Esophagus squamous epithelium (tissue), 4 donors: ENCODE data around the gene EDEM3.

ENCODE experiments used
- POLR2A ChIP-seq, 4 donors: fragments of 450-650 bp; IDR thresholded peaks; one replicate each; pipeline ENCODE4 v1.6.1; 2017; ENCODE audit warnings: antibody characterized with exemption in 4 of 4, mild to moderate bottlenecking in 4 of 4, moderate library complexity in 3 of 4
- TF ChIP-seq, protein P1 (sequence below), 6 experiments: fragments of 450-650 bp in 4 of 6; fragments of 200-600 bp in 2 of 6; sonication (generic) in 2 of 6; IDR thresholded peaks; one replicate each; pipeline ENCODE4 v1.5.1; 2016 to 2019; ENCODE audit warnings: antibody characterized with exemption in 6 of 6, mild to moderate bottlenecking in 4 of 6, moderate library complexity in 4 of 6

DNA sequence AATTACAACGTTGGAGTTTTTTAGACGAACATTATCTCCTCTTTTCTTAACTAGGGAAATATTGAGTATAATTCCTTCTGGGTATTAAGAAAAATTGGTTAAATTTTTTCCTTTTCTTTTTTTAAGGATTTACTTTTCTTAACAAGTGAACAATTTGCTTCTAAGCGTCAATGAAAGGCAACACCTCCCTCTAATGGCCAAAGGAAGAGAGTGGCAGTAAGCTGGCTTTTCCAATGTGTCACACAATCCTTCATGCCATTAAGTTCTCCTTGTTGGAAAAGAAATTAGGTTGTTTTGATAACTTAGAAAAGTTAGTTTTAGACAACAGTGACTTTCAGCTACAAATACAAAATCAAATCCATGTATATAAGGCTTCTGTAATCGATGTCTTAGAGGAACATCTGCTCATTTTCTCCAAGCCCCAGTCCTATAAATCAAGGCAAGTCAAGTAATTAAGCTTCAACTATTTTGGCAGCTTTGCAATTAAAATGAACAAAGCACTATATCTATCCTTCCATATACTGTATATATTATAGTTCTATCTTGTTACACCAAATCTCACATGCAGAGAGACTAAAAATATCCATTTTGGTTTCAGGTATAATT, 62.8 kb downstream of the EDEM3 start:
- TF ChIP-seq POLR2A (IDR thresholded peaks at IDR 0.05) = no peak
- TF ChIP-seq, protein P1, sequence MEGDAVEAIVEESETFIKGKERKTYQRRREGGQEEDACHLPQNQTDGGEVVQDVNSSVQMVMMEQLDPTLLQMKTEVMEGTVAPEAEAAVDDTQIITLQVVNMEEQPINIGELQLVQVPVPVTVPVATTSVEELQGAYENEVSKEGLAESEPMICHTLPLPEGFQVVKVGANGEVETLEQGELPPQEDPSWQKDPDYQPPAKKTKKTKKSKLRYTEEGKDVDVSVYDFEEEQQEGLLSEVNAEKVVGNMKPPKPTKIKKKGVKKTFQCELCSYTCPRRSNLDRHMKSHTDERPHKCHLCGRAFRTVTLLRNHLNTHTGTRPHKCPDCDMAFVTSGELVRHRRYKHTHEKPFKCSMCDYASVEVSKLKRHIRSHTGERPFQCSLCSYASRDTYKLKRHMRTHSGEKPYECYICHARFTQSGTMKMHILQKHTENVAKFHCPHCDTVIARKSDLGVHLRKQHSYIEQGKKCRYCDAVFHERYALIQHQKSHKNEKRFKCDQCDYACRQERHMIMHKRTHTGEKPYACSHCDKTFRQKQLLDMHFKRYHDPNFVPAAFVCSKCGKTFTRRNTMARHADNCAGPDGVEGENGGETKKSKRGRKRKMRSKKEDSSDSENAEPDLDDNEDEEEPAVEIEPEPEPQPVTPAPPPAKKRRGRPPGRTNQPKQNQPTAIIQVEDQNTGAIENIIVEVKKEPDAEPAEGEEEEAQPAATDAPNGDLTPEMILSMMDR (IDR thresholded peaks at IDR 0.05) = peak in 5 of 6 experiments; percentile 37 to 73 (median 68)
